HEK293T (cell line): Measurements from ENCODE around the gene NINL.

Experiments used
- ARNT ChIP-seq: fragments of 450-650 bp; IDR thresholded peaks from 2 replicates; pipeline ENCODE4 v1.6.1; 2017; ENCODE audit warnings: mild to moderate bottlenecking
- BHLHE40 ChIP-seq: fragments of 450-650 bp; IDR thresholded peaks from 2 replicates; pipeline ENCODE4 v1.6.1; 2016; ENCODE audit warnings: mild to moderate bottlenecking, moderate library complexity, borderline replicate concordance
- ELF4 ChIP-seq: fragments of 450-650 bp; IDR thresholded peaks from 2 replicates; pipeline ENCODE4 v1.6.1; 2017; ENCODE audit warnings: antibody characterized with exemption
- FOXA1 ChIP-seq: fragments of 450-650 bp; IDR thresholded peaks from 2 replicates; pipeline ENCODE4 v1.6.1; 2016; ENCODE audit warnings: mild to moderate bottlenecking
- FOXM1 ChIP-seq: fragments of 450-650 bp; IDR thresholded peaks from 2 replicates; pipeline ENCODE4 v1.6.1; 2017; ENCODE audit warnings: mild to moderate bottlenecking, borderline replicate concordance
- HDGF ChIP-seq: fragments of 450-650 bp; IDR thresholded peaks from 2 replicates; pipeline ENCODE4 v1.6.1; 2017; ENCODE audit warnings: antibody characterized with exemption, borderline replicate concordance
- NFRKB ChIP-seq: fragments of 450-650 bp; IDR thresholded peaks from 2 replicates; pipeline ENCODE4 v1.6.1; 2016; ENCODE audit warnings: mild to moderate bottlenecking, moderate library complexity
- PKNOX1 ChIP-seq: fragments of 450-650 bp; IDR thresholded peaks from 2 replicates; pipeline ENCODE4 v1.6.1; 2016
- SP1 ChIP-seq: fragments of 450-650 bp; IDR thresholded peaks from 2 replicates; pipeline ENCODE4 v1.6.1; 2017
- SUZ12 ChIP-seq: fragments of 450-650 bp; IDR thresholded peaks from 2 replicates; pipeline ENCODE4 v1.6.1; 2016; ENCODE audit warnings: mild to moderate bottlenecking
- TARDBP ChIP-seq: fragments of 450-650 bp; IDR thresholded peaks from 2 replicates; pipeline ENCODE4 v1.6.1; 2016
- ZNF384 ChIP-seq: fragments of 450-650 bp; IDR thresholded peaks from 2 replicates; pipeline ENCODE4 v1.6.1; 2016

GRCh38 chr20:25553819-25554296 is 31.5 kb downstream of the NINL start:
- TF ChIP-seq TARDBP (no peak), ZNF384 (no peak), SP1 (no peak), ELF4 (no peak), FOXM1 (no peak), BHLHE40 (no peak), FOXA1 (no peak), HDGF (no peak), ARNT (no peak), PKNOX1 (no peak), SUZ12 (no peak), NFRKB (no peak)
